NT2/D1 (cell line): Measurements from ENCODE around the gene RNASE7.

ENCODE experiments used
- YY1 ChIP-seq: IDR thresholded peaks from 2 replicates; pipeline ENCODE4 v1.6.1; 2011; ENCODE audit not compliant: insufficient read length, insufficient read depth
- ZNF274 ChIP-seq: IDR thresholded peaks from 2 replicates; pipeline ENCODE4 v1.6.1; 2011; ENCODE audit warnings: mild to moderate bottlenecking, low read depth, low read length

DNA sequence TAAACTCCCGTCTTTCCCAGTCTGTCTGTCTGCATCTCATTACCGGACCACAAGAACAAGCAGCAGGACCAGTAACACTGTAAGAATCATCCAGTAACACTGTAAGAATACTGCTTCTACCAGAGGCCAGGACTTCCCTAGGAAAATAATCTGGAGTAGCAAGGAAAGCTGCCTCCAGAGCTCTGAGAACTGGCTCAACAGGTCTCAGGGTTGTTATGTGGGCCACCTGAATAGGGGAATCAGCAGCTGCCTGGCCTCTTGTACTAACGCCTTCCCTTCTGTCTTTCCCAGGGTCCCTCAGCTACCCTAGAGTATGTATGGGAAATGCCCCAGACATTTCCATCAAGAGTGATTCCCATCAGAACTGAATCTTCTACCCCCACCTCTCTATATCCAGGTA lies 44.0 kb upstream of the RNASE7 start:
- TF ChIP-seq YY1: no peak
- no peak for TF ChIP-seq ZNF274
